ENCODE results near the gene IFIT3.

IFIT3 gene

DNA sequence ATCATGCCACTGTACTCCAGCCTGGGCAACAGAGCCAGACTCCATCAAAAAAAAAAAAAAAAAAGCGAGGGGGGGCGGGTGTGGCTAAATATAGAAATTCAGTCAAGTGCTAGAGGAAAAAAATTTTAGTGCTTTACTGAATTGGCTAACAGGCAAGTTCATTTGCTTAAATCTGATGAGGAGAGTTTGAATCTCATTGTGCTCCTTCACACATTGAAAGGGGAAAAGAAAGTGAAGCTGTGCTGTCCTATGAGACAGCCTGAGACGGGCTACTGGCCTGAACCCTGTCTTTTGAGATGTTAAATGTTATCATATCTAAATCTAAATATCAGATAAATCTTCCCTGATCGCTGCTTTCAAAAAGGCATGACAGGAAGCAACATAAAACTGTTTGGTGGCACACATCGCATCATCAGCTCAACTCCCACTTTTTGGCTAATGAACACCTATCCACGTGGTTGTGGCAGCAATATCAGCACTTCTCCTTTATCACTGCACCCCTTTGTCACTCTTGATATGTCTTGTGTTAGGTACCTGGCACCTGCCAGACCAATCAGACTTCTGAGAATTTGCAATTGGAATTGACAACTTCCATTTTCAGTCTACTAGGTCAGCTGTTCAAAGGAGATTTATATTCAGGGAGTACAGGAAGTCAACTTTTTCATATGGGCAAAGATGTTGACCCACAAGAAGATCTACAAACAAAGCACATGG is 36.1 kb downstream of the IFIT3 start:
- no peak for DNase-seq

DNA sequence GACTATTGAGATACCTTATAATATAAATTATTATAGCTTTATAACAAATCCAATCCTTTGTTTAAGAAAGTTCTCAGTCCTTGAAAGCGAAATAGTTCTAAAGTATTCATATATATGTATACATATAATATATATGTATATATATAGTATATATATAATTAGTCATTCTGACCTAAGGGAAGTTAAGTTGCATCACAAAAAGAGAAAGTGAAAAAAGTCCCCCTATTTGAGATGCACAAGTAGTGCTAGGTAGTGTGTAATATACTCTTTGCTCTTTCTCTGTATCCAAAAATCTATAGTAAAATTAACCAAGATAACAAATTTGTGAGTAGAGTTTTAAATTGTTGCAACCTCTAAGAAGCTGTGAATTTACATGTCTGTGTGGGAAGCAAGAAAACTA is 36.7 kb downstream of the IFIT3 start:
- no peak for DNase-seq

DNA sequence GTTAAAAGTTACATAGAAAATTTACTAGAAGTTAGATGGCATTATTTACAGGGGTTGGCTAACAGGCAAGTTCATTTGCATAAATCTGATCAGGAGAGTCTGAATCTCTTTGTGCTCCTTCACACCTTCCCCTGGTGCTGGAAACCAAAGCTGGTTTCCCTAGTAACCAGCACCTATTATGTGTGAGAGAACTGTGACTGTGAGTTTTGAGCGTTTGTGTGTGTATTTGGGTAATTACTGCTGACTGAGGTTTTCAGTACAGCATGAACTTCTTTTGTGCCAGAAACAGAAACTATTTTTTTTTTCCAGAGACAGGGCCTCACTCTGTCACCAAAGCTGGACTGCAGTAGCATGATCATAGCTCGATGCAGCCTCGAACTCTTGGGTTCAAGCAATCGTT is 39.7 kb downstream of the IFIT3 start:
- peak; percentile 50 for DNase-seq

DNA sequence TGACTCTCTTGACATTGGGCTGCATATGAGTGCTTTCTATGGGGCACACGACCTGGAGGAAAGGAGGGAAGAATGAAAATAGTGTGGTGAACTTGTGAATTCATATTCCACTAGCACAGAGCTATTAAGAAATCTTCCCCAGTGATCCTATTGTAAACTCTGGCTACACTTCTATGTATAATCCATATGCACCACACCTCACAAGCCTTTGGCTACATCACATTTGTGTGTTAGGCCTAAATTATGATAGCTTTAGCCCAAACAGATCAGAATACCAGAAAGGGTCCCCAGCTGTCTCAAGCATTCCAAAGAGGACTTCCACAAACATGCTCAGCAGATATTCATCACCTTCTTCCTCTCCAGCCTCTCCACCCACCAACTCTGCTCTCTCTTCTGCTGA is 40.3 kb downstream of the IFIT3 start:
- DNase-seq: no peak

DNA sequence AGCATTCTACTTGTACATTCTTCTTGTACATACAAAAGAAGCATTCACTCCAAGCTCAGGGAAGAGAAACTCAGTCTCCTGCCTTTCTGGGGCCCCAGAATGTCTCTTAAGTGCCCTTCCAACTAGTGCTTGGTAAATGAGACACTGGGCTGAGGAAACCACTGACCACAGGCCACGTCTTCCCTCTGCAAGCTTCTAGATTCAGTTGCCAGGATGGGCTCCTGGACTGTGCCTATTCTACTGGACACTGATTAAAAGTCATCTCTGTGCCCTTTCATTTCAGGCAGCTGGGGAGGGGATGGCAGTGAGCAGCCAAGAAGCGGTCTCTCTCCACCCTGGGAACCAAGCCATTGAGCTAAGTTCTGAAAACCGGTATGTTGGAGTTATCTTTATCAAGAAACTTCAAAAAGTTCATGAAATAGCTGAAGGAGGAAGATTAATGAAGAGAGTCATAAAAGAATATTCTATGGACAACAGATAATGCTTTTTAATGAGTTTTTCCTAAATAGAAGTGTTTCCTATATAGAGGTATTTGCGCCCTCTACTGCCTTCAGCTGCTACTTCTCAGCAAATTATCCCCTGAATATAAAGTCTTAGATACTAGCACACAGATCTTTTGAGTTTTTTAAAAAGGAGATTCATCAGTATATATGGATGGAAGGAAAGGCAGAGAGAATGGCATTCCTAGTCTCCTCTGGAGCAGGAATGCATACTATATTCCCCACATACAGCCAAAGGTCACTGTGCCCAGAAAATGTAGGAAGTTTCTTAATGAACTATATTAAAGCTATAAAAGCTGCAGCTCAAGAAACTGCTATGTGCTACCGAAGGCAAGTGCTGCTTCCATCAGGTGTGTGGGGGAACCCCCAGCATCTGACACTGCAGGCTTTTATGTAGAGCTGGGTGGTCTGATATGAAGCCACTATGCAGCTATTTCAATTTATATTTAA is 41.6 kb downstream of the IFIT3 start:
- DNase-seq: no peak

DNA sequence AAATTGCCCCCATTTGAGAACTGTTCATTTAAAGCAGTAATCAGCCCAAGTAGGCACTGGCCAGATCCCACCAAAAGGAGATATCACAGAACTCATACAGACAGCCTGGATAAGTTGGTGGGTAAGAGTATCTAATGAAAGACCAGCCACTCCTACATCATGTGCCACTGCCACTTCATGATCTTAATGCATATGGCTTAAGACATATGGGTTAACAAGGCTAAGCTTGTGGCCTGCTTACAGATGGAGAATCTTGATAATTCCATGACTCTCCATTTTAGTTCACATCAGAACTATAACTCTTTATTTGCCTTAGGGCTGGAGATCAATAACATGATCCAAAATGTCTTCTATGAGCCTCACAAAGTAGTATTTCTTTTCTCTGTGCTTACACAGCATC is 43.3 kb downstream of the IFIT3 start:
- DNase-seq: no peak

DNA sequence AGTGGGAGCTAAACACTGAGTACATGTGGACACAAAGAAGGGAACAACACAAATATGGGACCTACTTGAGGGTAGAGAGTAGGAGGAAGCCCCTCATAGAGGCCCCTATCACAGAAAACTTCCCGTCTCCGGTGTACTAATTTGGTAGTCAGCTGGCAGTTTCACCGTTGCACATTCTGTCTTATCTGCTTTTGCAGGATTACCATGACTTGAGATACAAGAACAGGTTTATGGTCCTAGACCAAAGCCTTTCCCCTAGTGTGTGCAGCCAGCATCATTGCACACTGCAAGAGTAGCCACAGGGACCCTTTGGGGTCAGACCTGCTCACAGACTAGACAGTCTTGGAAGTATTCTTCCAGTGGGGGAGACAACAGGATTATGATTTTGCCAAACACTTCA is 44.2 kb downstream of the IFIT3 start:
- DNase-seq: no peak

DNA sequence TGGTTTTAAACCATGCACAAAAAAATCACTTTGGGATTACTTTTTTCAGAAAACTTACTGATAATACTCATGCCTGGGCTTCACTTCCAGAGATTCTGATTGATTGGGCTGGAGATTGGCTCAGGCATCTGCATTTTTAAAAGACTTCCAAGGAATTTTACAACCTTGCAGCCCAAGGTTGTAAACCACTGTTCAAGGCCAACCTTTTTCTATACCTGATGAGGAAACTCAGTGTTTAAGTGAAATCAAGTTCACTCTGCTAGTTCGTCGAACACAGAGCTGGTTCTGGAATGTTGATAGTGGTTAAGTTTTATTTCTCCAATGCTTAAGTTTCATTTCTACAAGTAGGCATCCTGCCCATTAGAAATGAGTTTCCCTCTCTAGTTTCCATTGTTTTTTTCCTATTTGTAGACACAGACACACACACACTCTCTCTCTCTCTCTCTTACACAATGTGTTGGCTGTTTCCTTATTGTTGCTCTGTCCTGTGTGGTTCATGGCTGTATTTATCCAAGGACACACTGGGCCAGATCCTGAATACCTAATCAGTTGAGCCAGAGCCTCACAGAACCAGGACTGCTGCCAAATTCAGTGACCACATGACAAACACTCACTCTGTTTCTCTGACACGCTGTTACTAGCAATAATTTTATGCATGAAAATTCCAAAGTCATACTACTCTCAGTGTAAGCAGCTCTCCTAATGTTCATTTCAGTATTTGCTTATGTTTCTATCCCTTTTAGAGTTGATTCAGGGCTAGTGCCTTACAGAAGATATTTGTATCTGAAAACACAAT is 46.3 kb downstream of the IFIT3 start:
- no peak for DNase-seq

DNA sequence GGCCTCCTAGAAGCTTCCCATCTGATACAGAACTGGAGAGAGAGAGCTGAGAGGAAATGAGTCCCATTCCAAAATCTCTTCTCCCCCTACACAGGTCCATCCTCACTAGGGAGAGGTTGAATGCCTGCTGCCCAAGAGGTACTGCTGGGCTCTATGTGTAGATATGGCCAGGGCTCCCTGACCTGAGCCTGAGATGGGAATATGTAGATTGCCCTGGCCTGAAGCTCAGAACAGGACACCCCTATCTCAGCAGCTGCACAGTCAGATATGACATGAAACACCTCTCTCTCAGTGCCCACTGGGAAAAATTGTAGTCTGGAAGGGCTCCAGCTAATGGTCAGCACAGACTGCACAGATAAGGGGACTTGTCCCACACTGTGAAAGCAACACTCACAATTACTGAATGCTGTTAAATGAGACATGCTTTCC is 46.9 kb downstream of the IFIT3 start:
- no peak for DNase-seq

DNA sequence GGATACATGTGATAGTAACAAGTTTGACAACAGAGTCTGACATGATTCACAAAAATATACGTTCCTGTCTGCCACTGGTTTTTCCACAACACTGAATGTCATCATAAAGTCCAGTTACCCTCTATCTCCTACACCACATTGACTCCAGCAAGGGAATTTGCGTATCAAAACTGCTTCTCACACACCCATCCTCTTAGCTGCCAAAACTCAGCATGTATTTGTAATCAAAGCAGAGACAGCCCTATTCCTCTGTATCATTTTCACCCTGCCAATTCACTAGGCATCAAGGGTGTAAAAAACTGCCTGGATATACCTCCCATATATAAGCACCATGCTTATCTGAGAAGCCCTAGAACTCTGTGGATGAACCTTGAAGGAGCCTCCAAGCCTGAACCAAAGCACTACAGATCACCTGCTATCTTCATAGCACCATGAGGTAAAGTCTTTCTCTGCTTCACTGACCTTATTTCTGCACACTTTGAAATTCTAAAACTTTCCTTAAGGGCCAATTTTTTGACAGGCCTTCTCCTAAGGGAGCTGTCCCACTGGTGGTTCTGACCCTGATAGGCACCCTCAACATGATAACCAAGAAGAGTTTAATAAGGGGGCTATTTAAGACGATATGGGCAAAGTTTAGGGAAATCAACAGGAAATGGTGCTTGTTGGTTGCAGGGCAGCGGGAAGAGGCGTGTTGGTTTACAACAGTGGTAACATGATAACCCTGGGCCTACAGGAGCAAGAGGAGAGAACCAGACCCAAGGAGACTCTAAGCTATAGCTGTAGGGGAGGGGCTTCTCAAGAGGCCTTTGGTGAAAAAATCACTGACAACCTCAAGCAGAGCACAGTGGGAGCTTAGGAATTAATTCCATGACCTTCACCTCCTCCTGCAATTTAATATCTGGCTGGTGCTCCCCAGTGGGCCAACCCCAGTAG is 50.2 kb downstream of the IFIT3 start, which contains the start of gene IFIT1B:
TSS of gene IFIT1B (plus strand) at position 352 of the 933 bp plus-strand sequence. CDS start at position 432, 80 bp downstream.
- no peak for DNase-seq

DNA sequence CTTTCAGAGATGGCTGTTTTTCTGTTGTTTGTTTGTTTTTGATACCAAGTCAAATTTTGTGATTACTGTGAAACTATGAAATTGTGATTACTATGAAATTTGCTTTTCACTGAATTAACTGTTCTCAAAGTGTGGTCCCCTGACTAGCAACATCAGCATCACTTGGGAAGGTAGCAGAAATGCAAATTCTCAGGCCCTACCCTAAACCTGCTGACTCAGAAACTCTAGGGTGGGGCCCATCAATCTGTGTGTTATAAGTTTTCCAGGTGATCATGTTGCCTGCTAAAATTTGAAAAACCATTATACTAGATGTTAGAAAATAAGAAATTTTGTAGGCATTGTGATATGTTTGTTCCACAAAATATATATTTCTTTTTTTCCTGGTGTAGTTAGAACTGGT is 51.3 kb downstream of the IFIT3 start:
- DNase-seq: no peak

DNA sequence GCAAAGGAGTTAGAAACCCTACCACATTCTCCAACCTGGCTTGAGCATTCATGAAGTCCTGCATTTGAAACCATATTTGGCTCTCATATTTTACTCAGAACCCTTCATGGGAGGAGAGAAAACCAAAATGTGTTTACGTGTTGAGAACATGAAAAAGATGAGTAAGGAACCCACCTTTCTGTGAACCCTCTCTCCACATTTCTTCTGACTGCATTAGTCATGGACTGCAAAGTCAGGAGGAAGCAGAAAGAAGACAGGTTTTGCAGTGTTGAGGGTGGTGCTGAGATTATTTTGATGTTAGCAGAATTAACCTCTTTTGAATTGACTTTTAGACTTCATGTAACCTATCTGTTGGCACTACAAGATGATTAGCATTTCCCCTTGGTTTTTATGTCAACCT is 55.0 kb downstream of the IFIT3 start:
- DNase-seq: no peak

DNA sequence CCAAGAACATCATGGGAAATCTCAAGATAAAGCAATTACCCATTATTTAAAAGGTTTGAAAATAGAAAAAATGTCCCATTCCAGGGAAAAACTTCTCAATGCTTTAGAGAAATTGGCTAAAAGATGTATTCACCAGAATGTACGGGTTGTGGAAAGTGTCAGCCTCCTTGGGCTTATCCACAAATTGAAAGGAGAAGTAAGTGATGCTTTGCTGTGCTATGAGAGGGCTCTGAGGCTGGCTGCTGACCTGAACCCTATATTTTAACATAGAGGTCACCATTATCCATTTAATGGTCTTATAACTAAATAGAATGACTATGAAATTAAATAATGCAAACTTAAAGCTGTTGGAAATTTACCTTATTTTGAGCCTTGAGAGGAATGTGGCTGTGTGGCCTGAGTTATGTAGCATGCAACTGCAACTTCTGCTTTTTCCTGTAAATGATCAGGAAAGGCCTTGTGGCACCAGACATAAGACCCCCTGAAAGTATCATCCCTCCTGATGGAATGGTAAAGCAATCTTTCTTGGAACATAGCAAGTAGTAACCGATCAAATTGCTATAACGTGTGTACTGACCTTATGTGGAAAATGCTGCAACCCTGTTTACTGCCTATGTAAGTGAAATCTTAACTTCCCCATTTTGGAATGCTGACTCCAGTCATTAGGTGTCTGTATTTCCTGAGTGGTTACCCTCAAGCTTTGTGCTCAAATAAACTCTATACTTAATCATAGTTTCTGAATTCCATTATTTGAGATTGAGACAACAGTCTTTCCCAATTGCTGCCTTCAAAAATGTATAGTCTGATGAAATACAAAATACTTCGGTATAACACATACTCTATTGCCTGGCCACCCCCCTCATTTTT is 56.9 kb downstream of the IFIT3 start:
- DNase-seq: no peak

DNA sequence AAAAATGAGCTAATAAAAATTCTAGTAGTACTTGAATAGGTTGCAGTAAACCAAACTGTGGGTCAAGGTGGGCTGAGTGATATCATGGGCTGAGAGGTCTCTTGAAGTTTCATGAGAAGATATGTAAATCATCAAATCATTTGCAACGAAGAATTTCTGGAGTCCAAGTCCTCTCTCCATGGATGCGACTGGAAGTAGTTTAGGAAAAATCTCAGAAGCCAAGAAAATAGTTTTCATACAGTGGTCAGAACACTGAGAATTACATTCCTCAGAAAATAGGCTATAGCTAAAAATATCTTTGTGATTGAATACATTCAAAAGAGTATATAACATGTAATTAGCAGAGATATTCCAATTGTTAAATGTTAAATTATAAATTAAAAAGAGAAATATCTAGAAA is 61.0 kb downstream of the IFIT3 start:
- DNase-seq: no peak

DNA sequence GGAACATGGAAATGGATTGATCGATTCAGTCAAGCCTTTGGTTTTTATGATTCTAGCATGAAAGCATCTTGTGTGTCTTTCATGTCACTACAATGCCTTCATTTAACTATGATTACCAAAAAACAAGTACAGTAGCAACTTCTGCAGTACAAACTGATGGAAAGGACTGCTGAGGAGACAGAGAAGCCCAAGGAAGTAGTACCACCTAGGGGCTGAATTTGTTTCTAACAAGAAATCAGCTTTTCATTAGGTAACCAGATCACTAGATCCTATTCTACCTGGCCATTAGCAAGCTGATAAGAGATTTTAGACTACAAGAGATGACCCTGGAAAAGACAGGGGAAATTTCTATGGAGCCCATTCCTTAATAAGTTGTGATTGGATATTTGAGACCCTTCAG is 61.5 kb downstream of the IFIT3 start:
- peak; percentile 12 for DNase-seq
